Occipital lobe (tissue), 2 donors: ENCODE data around the gene VAPB. TPM values are rescaled to one million over a fixed set of nuclear protein-coding genes. Genes with fewer than 3 reads are reported as not detected.

Experiments
- DNase-seq: peaks from one replicate; lab custom pipeline; 2025; lab: John Stamatoyannopoulos, UW
- total RNA-seq: library from RNA; depleted of rRNA; stranded (reverse); fragments of >200 nt; gene quantifications from one replicate; pipeline ENCODE4 v1.2.3, GENCODE V29; 2014

The VAPB gene
- total RNA-seq, 1 donor from 2014 or later, result 18.2 TPM

GRCh38 chr20:58459058-58459750, 70.2 kb downstream of the VAPB start:
- DNase-seq, result no peak

DNA sequence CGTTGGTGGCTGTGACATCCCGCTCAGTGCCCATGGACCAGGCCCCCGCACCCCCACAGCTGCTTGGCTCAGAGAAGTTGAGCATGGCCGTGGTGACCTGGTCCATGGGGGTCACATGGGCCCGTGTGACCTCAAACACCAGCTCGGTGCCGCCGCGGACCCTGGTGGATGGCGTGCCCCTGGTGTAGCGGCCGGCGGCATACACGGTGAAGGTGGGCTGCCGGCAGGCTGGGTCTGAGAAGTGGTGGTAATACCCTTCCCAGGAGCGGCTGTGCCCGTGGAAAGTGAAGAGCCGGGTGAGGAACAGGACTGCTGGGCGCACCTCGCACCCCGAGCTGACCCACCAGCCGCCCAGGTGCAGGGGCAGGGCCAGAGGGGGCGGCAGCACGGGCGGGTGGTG, 72.1 kb downstream of the VAPB start:
- DNase-seq, result no peak

DNA sequence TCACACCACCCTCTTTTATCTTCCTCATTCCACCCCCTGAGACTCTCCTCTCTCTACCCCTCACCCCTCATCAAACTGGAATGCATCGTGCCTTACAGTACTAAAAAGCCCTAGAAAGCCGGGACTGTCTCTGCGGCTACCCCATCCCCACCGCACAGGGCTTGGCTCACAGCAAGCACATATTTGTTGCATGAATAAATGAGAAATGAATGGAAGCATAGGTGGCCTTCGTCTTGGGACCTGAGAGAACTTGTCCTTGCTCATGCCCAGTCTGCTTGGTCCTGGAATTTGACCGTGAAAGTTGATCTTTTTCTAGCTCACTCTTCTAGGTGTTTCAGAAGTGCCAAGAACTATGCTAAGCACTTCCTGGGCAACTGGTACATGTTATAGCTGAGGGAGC, 72.9 kb downstream of the VAPB start:
- no peak for DNase-seq

GRCh38 chr20:58463256-58463655, 74.2 kb downstream of the VAPB start:
- DNase-seq, result no peak

DNA sequence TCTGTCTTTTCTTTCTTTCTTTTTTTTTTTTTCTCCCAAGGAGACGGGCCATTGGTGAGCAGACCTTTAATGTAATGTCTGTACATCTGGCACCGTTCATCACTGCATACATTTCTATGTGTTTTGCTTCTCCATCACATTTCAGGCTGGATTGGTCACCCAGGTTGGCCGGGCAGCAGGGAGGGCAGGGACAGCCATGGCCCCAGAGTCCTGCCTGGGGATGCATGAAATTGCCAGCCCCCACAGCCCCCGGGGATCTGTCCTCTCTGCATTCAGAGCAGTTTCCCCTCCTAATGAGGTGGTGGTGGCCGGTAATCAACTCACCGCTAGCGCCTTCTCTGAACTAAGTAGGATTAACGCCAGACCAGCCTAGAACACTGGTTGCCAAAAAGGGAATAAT, 75.8 kb downstream of the VAPB start:
- no peak for DNase-seq

GRCh38 chr20:58466095-58466708, 77.2 kb downstream of the VAPB start:
- no peak for DNase-seq

DNA sequence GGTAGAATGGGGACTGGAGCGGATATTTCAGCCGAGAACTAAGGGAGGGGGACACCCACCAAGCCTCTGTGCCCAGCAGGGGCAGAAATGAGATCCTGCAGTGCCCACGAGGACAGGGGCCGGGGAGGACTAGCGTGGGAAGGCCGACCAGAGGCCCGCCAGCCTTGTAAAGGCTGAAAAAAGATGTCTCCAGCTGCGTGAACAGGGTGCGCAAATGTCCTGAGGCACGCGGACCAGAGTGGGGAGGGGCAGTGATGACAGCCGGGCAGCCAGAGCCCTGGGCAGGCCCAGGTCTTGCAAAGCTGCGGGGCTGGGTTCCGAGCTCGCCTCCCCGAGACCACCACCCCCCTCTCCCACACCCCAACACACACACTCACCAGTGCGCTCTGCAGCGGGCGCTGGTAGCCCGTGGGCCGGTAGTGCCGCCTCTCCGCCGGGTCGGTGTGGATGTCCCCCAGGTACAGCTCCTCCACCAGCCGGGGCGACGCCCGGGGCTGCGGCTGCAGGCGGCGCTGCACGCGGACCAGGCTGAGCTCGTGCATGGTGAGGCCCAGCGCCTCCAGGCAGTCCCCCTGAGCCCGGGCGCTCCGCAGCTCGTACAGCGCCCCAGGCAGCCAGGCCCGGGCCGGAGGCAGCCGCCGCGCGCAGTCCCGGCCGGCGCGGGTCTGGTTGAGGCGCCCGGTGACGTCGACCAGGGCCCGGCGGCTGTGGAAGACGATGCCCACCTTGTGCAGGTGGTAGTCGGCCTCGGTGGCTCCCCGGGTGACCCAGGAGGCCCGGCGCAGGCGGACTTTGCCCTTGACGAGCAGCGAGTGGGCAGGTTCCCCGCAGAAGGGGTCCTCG, 77.9 kb downstream of the VAPB start:
- no peak for DNase-seq

DNA sequence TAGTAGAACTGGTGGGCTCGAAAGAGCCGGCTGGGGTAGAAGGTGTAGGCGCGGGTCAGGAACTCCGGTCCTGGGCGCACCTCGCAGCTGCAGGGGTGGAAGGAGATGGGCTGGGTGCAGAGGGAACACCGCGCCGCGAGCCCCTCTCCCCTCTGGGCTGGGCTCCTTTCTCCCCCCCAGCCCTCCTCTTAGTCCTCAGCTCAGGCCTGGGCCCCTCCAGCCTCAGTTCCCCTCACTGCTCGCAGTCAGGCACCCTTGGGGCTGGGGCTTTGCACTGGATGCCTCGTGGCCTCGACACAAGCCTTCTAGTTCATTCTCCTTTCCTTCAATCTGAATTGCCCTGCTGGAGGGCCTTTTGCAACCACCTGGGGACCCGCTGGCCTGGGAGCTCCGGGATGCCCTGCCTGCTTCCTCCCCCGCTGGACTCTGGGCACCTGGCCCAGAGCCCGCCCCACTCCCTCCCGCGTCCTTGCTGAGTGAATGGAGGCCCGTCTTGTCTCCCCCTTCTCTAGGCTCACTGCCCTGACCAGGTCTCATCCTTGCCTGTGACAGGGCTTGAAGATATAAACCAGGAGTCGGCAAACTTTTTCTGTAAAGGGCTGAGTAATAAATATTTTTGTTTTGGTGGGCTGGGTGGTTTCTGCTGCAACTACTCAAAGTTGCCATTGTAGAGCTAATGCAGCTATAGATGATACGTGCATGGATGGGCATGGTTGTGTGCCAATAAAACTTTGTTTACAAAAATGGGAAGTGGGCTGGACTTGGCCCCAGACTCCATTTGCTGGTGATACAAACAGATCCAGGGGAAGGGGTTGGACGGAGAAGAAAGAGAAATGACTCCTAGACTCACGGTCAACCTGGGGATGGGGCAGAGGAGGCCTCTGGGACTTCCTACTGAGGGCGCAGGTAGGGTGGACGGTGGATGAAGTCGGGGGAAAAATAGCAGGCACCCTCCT, 78.8 kb downstream of the VAPB start:
- no peak for DNase-seq

DNA sequence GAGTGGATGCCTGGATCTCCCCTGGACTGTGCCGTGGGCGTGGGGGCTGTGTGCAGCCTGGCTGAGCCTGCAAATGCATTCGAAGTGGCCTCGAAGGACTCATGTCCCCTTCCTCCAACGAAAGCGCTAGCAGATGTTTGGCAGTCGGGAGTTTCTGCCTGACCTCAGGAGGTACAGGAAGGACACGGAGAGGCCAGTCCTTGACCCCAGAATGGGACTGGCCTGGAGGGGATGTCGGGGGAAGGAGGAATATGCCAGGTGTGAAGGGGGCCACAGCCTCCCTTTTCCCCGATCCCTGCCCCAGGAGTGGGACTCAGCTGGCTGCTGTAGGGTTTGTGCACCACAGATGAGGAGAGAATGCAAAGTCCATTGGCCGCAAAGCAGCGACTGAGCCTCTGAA, 80.6 kb downstream of the VAPB start:
- DNase-seq, result no peak

DNA sequence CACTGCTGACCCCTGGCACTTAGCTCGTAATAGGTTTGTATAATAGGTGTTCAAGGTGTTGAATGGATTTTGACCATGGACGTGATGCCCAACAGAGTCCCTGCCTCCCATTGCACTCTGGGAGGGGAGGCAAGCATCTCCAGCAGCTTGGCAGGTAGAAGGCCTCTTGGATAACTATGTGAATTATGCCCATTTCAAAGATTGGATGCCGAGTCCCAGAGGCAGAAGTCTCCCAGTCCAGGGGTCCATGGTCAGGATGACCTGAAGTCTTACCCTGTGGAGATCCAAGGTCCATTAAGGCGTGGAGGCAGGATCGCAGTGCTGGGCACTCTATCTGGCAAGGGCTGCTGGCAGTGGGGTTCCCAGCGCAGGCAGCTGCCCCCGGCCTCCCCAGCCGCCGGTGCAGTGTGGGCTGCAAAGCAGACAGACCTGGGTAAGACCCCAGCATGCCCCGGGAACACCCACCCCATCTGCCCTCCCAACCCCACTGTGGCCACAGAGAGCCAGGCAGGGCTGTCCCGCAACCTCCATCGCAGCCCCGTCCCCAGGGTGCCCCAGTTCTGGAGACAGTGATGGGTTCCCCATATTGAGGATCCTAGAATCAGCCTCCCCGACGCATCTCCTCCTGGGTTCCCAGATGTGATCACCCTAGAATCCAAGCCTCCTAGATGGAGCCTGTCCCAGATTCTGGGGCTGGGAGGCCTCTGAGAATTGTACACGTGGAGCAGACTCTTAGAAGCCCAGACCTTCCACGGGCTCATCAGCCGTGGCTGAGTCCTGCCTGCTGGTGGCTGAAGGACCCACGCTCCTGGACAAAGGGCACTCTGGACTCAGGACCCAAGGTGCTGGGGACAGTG, 81.5 kb downstream of the VAPB start:
- DNase-seq, result no peak

GRCh38 chr20:58471193-58472164, 82.5 kb downstream of the VAPB start:
- no peak for DNase-seq

DNA sequence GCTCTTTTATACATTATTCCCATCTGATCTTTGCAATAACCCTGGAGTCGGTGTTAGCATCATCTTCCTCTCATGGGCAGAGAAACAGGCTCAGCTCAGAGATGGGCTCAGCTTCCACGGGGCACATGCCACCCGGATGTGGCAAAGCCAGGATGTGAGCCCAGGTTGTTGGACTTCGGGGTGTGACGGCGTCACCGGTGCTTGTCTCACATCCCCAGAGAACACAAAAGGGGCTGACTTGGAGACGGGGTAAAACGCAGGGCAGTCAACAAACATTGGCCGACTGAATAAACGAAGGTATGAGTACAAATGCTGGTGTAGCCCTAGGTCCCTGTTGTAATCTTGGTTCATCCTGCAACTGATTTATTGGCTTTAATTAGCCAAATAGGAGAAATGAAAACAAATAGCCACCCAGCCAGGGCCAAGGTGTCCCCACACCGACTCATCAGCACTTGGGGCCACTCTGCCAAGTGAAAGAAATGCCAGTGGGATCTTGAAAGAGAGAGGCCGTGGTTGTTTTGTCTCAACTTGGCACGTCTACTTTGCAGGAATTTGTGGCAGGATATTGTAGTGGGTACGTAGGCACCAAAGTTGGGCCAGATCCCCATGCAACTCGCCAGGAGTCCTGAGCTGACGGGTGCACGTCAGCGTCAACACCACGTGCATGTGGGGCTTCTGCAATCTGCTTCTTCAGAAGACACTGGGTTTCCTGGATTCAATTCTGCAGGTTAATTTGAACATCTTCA, 83.4 kb downstream of the VAPB start:
- no peak for DNase-seq

DNA sequence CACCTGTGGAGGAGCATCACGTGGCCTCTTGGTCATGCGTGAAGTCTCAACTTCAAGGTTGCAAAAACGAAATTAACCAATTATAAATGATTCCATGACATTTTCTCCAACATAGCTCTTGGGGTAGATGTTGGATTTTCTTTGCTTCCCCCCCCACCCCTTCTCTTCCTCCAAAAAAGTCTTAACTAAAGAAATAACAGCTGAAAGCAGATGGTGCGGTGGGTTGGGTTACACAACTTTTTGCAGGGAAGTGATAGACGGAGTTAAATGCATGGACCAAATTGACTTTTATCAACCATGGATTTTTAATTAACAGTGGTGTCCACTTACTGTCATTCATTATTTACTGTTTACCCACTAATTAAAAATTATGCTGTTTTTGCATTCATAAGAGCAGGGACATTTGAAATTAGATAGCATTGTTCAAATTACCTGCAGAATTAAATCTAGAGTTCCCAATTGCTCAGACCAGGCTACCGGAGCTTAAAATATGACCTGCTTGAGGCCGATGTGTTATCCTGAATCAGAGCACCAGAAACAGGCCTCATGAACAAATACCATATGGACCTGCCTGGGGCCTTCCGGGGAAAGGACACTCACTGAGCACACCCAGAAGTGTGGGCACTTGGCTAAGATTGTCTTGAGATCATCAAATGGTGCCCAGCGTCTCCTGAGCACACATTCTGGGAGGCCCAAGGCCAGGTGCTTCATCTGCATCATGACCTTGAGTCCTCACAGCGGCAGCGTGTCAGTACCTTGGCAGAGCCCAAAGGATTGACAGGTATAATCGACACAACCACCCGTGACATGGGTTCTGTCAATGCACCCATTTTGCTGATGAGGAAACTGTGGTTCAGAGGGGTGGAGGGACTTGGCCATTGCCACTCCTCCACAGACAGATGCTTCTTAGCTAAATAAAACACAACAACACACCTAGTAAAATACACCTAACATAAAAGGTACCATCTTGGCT, 84.7 kb downstream of the VAPB start:
- no peak for DNase-seq

DNA sequence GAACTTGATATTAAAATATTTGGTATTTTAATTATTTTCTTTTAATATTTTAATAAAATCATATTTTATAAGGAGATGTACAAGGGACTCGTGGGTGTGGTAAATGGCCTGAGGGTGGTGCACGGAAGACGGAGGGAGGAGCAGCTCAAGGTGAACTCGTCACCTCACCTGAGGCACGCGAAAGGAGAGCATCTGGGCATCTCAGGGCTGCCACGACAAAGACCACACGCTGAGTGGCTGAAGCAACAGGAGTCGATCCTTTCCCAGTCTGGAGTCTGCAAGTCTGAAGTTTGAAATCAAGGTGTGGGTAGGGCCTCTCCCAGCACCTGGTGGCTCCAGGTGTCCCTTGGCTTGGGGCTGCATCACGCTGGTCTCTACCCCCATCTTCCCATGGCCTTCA, 86.4 kb downstream of the VAPB start:
- no peak for DNase-seq

DNA sequence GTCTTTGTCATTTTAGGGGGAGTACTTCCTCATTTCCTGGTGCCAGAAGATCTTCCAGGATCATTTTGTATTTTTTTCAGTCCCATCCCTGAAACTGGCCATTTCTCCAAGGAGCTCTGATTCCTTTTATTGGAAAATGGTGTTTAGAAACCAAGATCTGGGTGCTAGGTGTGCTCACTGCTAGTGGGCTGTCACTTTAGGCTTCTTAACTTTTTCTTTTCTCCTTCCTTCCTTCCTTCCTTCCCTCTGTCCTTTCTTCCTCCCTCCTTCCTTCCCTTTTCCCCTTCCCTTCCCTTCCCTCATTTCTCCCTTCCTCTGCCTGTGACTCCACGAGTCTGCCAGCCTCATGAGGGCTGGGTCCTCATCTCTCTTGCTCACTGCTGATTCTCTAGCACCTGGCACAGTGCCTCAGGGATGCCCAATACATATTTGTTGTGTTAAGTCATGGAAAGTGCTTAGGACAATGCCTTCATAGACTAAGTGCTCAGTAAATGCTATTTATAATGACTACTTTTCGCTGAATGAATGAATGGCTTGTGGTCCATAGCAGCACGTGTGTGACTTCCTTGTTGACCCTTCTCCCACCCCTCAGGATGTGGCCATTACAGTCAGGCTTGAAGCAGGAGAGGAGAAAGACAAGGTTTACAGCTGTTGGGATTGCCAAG, 89.2 kb downstream of the VAPB start:
- no peak for DNase-seq

- no peak for DNase-seq
These were observed 90.9 kb downstream of the VAPB start for GRCh38 chr20:58479726-58480440.
